HepG2 (cell line): Measurements from ENCODE around the gene EXOC3L4. TPM values are rescaled to one million over a fixed set of nuclear protein-coding genes. Genes with fewer than 3 reads are reported as not detected.

Source experiments
- ATAC-seq: fragments of 200-7000 bp; cut with Tn5 transposase; 3 replicates; pipeline ENCODE4 v1.9.1; 2020; ENCODE audit warnings: mild to moderate bottlenecking, moderate library complexity
- BruUV-seq: library from RNA; stranded (reverse); fragments of 400-500 nt; replicated peaks from 2 replicates; lab custom pipeline; 2021; lab: Mats Ljungman, UMichigan
- CTCF ChIA-PET: fragments of 300-600 bp; formaldehyde crosslinking; extraction: SDS; loops from one replicate; lab custom pipeline; 2021; ENCODE audit warnings: low total read pairs, inconsistent platforms, low intra/inter-chr PET ratio; lab: Yijun Ruan, JAX
- POLR2A ChIA-PET: fragments of 350-600 bp; sonication (Branson Sonifier 250); formaldehyde crosslinking; loops from one replicate; lab custom pipeline; 2020; ENCODE audit warnings: antibody characterized with exemption, inconsistent platforms; lab: Yijun Ruan, JAX
- DNase-seq: peaks from one replicate; pipeline ENCODE4 v3.0.0-alpha.2; 2015; ENCODE audit warnings: low spot score
- FAIRE-seq: peaks from 3 replicates; lab custom pipeline; 2011; peaks lifted over from hg19 to GRCh38; lab: Jason Lieb, UNC
- H2AFZ ChIP-seq: one replicate; pipeline ENCODE4 v1.6.1; 2011; ENCODE audit warnings: low read length, inconsistent platforms
- H3K27ac ChIP-seq: fragments of 300-600 bp; 3 replicates; pipeline ENCODE4 v1.8.0; 2011; ENCODE audit warnings: mixed run types, mild to moderate bottlenecking, mixed read lengths, low read length, inconsistent platforms; ENCODE audit not compliant: insufficient read depth; ENCODE audit errors: extremely low read length
- H3K27me3 ChIP-seq, 2 experiments: fragments of 200-600 bp in 1 of 2; 2 replicates in 1 of 2; 3 replicates in 1 of 2; pipeline versions ENCODE4 v1.6.0 to v1.8.0; 2011; ENCODE audit warnings: low read length in 2 of 2, mild to moderate bottlenecking in 2 of 2, moderate library complexity in 2 of 2, inconsistent platforms in 1 of 2; ENCODE audit not compliant: insufficient read depth in 2 of 2, control insufficient read depth in 1 of 2
- H3K36me3 ChIP-seq, 2 experiments: fragments of 200-600 bp in 1 of 2; replicated peaks in 1 of 2; 2 replicates in 1 of 2; 3 replicates in 1 of 2; pipeline versions ENCODE4 v1.5.1 to v1.8.0; 2011; ENCODE audit warnings: low read length in 2 of 2, inconsistent platforms in 1 of 2; ENCODE audit not compliant: insufficient read depth in 2 of 2, control insufficient read depth in 1 of 2
- H3K4me1 ChIP-seq: 2 replicates; pipeline ENCODE4 v1.5.1; 2012; ENCODE audit warnings: low read length, inconsistent platforms; ENCODE audit not compliant: insufficient read depth
- H3K4me2 ChIP-seq: 2 replicates; pipeline ENCODE4 v1.6.0; 2011; ENCODE audit warnings: low read depth, low read length, inconsistent platforms
- H3K4me3 ChIP-seq, 3 experiments: fragments of 200-600 bp in 1 of 3; sonication (generic), shearing (Covaris generic) in 1 of 3; replicated peaks in 1 of 3; 2 replicates each; pipeline ENCODE4 v1.5.1; 2011 to 2016; ENCODE audit warnings: low read length in 3 of 3, inconsistent platforms in 2 of 3, low read depth in 2 of 3, mild to moderate bottlenecking in 2 of 3, control low read depth in 1 of 3, mixed read lengths in 1 of 3; ENCODE audit not compliant: insufficient read depth in 1 of 3
- H3K79me2 ChIP-seq: one replicate; pipeline ENCODE4 v1.6.1; 2011; ENCODE audit warnings: low read length, inconsistent platforms; ENCODE audit not compliant: insufficient read depth
- H3K9ac ChIP-seq: 2 replicates; pipeline ENCODE4 v1.6.0; 2011; ENCODE audit warnings: mild to moderate bottlenecking, low read depth, low read length, inconsistent platforms; ENCODE audit not compliant: insufficient read depth
- H3K9me3 ChIP-seq: 2 replicates; pipeline ENCODE4 v1.5.1; 2012; ENCODE audit warnings: mild to moderate bottlenecking, low read length
- H4K20me1 ChIP-seq: 2 replicates; pipeline ENCODE4 v1.6.0; 2011; ENCODE audit warnings: inconsistent platforms, mild to moderate bottlenecking, low read length, moderate library complexity; ENCODE audit not compliant: insufficient read depth
- BHLHE40 ChIP-seq: IDR thresholded peaks from 2 replicates; pipeline ENCODE4 v1.6.1; 2011; ENCODE audit warnings: low read length, improper control_type of control experiment
- EP300 ChIP-seq, 3 experiments: sonication (generic) in 1 of 3; formaldehyde crosslinking in 1 of 3; IDR thresholded peaks; 2 replicates each; pipeline versions ENCODE4 v1.5.1 to v1.6.1; 2011 to 2020; ENCODE audit warnings: low read depth in 2 of 3, low read length in 2 of 3, borderline replicate concordance in 1 of 3, improper control_type of control experiment in 1 of 3, mild to moderate bottlenecking in 1 of 3, missing genetic modification reagents in 1 of 3, moderate library complexity in 1 of 3
- KDM1A ChIP-seq: IDR thresholded peaks from 2 replicates; pipeline ENCODE4 v1.6.1; 2016; ENCODE audit warnings: missing compliant biosample characterization
- LCORL ChIP-seq, 2 experiments: fragments of 450-650 bp in 1 of 2; sonication (generic) in 1 of 2; formaldehyde crosslinking in 1 of 2; IDR thresholded peaks; 2 replicates each; pipeline versions ENCODE4 v1.5.0 to v1.6.1; 2017 to 2020; ENCODE audit warnings: antibody characterized with exemption in 1 of 2, missing genetic modification reagents in 1 of 2
- MAX ChIP-seq: IDR thresholded peaks from 2 replicates; pipeline ENCODE4 v1.6.1; 2012; ENCODE audit warnings: inconsistent platforms
- MZF1 ChIP-seq: sonication (generic); formaldehyde crosslinking; IDR thresholded peaks from 2 replicates; pipeline ENCODE4 v1.8.1; 2023; ENCODE audit warnings: mild to moderate bottlenecking, missing genetic modification reagents, borderline replicate concordance
- NKX3-1 ChIP-seq: sonication (generic); formaldehyde crosslinking; IDR thresholded peaks from 2 replicates; pipeline ENCODE4 v1.5.0; 2020; ENCODE audit warnings: missing genetic modification reagents
- PCBP1 ChIP-seq: fragments of 200-400 bp; formaldehyde crosslinking; IDR thresholded peaks from 2 replicates; pipeline ENCODE4 v1.6.1; 2017; ENCODE audit warnings: mild to moderate bottlenecking, low read depth, low read length, borderline replicate concordance
- THAP9 ChIP-seq: sonication (generic); formaldehyde crosslinking; IDR thresholded peaks from 2 replicates; pipeline ENCODE4; 2020; ENCODE audit warnings: missing genetic modification reagents, mild to moderate bottlenecking, borderline replicate concordance
- THRA ChIP-seq: sonication (generic); formaldehyde crosslinking; IDR thresholded peaks from 2 replicates; pipeline ENCODE4 v1.4.0; 2020; ENCODE audit warnings: missing genetic modification reagents, borderline replicate concordance
- YEATS2 ChIP-seq: sonication (generic); formaldehyde crosslinking; IDR thresholded peaks from 2 replicates; pipeline ENCODE4 v1.4.0; 2020; ENCODE audit warnings: missing genetic modification reagents, borderline replicate concordance
- ZFP82 ChIP-seq: sonication (generic); formaldehyde crosslinking; IDR thresholded peaks from 2 replicates; pipeline ENCODE4 v1.5.1; 2020; ENCODE audit warnings: mild to moderate bottlenecking, missing genetic modification reagents, borderline replicate concordance
- ZNF335 ChIP-seq: sonication (generic); formaldehyde crosslinking; IDR thresholded peaks from 2 replicates; pipeline ENCODE4 v1.4.0; 2020; ENCODE audit warnings: missing genetic modification reagents
- ZNF580 ChIP-seq: IDR thresholded peaks from 2 replicates; pipeline ENCODE4 v1.6.1; 2016; ENCODE audit warnings: low read depth, borderline replicate concordance
- ZNF878 ChIP-seq: sonication (generic); formaldehyde crosslinking; IDR thresholded peaks from 2 replicates; pipeline ENCODE4 v1.8.1; 2023; ENCODE audit warnings: mild to moderate bottlenecking, missing genetic modification reagents, moderate library complexity
- ZSCAN21 ChIP-seq: sonication (generic); formaldehyde crosslinking; IDR thresholded peaks from 2 replicates; pipeline ENCODE4 v1.8.0; 2022; ENCODE audit warnings: mild to moderate bottlenecking, missing genetic modification reagents, moderate library complexity, borderline replicate concordance
- WGBS: methylation state at CpG from one replicate; pipeline ENCODE4 v1.1.6; 2017; ENCODE audit warnings: low lambda C conversion rate; 5-methylcytosine and 5-hydroxymethylcytosine counted together
- in situ Hi-C: cut with HindIII; loops from 2 replicates; pipeline ENCODE4 v1.10.0; 2017; ENCODE audit warnings: low pct_unique_long_range_greater_than_20kb; ENCODE audit not compliant: extremely low pct_ligation_motif_present
- intact Hi-C: fragments of 100-400 bp; cut with micrococcal nuclease; formaldehyde crosslinking; loops from one replicate; pipeline ENCODE4 v1.10.0; 2022; ENCODE audit not compliant: unreplicated experiment
- polyA plus RNA-seq, 8 experiments: library from polyadenylated mRNA; depleted of rRNA in 3 of 8; stranded (reverse) in 7 of 8; unstranded in 1 of 8; fragments of >200 nt; fragmentation: Illumina TruSeq in 4 of 8; extraction: Trizol in 4 of 8; gene quantifications; 2 replicates each; pipeline versions ENCODE4 v1.2.1 to v1.2.3, GENCODE V29; 2011 to 2016; ENCODE audit warnings: low read depth in 4 of 8, missing spikeins in 1 of 8, mixed read lengths in 1 of 8; ENCODE audit not compliant: insufficient read depth in 1 of 8
- total RNA-seq, 5 experiments: library from RNA; depleted of rRNA; stranded (reverse); fragments of >200 nt; fragmentation: Illumina TruSeq; extraction: Trizol; gene quantifications; 2 replicates each; pipeline ENCODE4 v1.2.3, GENCODE V29; 2016; ENCODE audit warnings: low read depth in 1 of 5

The EXOC3L4 gene
- total and polyA plus RNA-seq, 2 of the 13 experiments (the other 11 are each of a cell fraction or from before 2014, with no cell fraction given) = 11.8 to 27.0 TPM

- Histone ChIP-seq H4K20me1 (no peaks in the 10 kb centered on the region; the same call in 1 of the 2 replicates), H3K9ac (no peak overlapping the region), H2AFZ (no peak overlapping the region), H3K36me3 (no peaks in the 10 kb centered on the region), H3K79me2 (no peaks in the 10 kb centered on the region), H3K27ac (no peak overlapping the region), H3K4me2 (no peak overlapping the region), H3K4me1 (peaks cover 37% of the 10 kb centered on the region), H3K4me3 (no peak overlapping the region), H3K9me3 (no peaks in the 10 kb centered on the region), H3K27me3 (peaks cover 6 to 40% of the 10 kb centered on the region in 2 experiments; a peak in 3 of 5 replicates)
- CTCF ChIA-PET = no interaction called here
- no TSS peak for BruUV-seq
- DNase-seq (no peak), FAIRE-seq (no peak), ATAC-seq (no peak)
- TF ChIP-seq MAX = no peak
- no peak for TF ChIP-seq ZNF878
- no peak for TF ChIP-seq LCORL (IDR thresholded peaks at IDR 0.05)
- TF ChIP-seq LCORL (CRISPR knock-in tag; IDR thresholded peaks at IDR 0.05) = no peak
- TF ChIP-seq ZSCAN21 (CRISPR knock-in tag) = no peak
- TF ChIP-seq KDM1A (CRISPR knock-in tag) = no peak
- TF ChIP-seq ZNF580 (CRISPR knock-in tag) = no peak
- TF ChIP-seq THAP9 (CRISPR knock-in tag) = no peak
- no peak for TF ChIP-seq ZFP82 (CRISPR knock-in tag)
- no peak for TF ChIP-seq BHLHE40
- no peak for TF ChIP-seq THRA
- TF ChIP-seq YEATS2 (CRISPR knock-in tag) = no peak
- TF ChIP-seq EP300 (IDR thresholded peaks at IDR 0.05; ENCODE audit: low read depth in 2 of 2, low read length in 2 of 2) = no peak
- no peak for TF ChIP-seq EP300 (CRISPR knock-in tag; IDR thresholded peaks at IDR 0.05; ENCODE audit: borderline replicate concordance)
- TF ChIP-seq PCBP1 = no peak
- no peak for TF ChIP-seq NKX3-1 (CRISPR knock-in tag)
- no peak for TF ChIP-seq MZF1 (CRISPR knock-in tag)
- no peak for TF ChIP-seq ZNF335 (CRISPR knock-in tag)
- intact Hi-C loops = no loop called here
- WGBS = 70% methylated on average over 2 of the region's 9 CpGs
- in situ Hi-C loops = no loop called here
- POLR2A ChIA-PET = no interaction called here
Observed at GRCh38 chr14:103131580-103131979, 37.1 kb downstream of the EXOC3L4 start.
